Epithelial cell of umbilical artery (primary cell): ENCODE data around the gene FDCSP. TPM values are rescaled to one million over a fixed set of nuclear protein-coding genes. Genes with fewer than 3 reads are reported as not detected.

Experiments used
- total RNA-seq: library from RNA; depleted of rRNA; stranded (reverse); fragments of >200 nt; gene quantifications from 2 replicates; pipeline ENCODE4 v1.2.3, GENCODE V29; 2014

The FDCSP gene
- not detected in 2 replicates for total RNA-seq

DNA sequence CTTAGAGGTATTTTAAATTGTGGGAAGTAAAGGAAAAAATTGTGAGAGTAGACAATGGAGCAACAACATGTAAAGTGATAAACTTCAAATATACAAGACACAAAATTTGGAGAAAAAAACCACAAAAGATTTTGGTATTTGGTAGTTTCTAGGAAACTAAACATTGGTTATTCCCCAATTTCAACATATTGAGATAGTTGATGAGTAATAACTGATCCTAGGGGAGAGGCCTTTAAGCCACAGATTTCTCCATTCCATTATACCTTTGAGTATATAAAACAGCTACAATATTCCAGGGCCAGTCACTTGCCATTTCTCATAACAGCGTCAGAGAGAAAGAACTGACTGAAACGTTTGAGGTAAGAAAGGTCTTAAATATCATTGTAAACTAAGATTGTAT lies at the start of gene FDCSP:
Gene FDCSP, plus strand, starts transcription at position 301 of the 400 bp plus-strand sequence. CDS start 5,071 bp downstream, outside the sequence.

DNA sequence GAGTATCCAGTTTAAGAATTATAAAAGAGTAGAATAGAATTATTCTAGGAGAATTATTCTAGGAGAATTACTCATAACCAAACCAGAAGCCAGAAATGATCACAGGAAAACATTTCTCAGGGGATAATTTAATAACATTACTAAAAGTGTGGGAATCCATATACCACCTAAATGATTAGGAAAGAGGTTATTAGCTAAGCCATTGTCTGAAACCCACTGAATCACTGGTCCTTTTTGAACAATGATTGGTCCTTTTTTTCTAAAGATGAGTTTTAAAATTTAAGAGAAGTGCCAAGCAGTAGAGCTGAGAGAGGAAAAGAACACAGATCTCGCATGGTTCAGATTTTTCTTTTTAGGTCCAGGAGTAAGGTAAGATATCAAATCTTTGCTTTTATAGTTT lies 30.5 kb upstream of the FDCSP start, which contains the start of gene ODAM:
Gene ODAM, plus strand, starts transcription at position 301 of the 400 bp plus-strand sequence. CDS start 819 bp downstream, outside the sequence.

DNA sequence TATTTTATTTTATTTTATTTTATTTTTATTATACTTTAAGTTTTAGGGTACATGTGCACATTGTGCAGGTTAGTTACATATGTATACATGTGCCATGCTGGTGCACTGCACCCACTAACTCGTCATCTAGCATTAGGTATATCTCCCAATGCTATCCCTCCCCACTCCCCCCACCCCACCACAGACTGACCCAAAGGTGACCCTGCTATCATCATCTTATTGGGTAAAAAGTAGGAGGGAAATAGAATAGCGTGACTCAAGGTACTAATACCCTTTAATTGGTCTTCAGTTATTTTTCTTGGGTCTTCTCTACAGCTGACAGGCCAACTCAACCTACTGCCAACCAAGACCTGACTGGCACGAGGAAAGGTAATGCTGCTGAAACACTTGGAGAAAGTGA lies 16.4 kb downstream of the FDCSP start, which contains the start of gene CSN3:
Gene CSN3, plus strand, starts transcription at position 301 of the 400 bp plus-strand sequence. CDS start 2,223 bp downstream, outside the sequence.

Other genes with a start within 250 kb of the FDCSP start
- gene STATH, start 230.2 kb upstream of the FDCSP start, total RNA-seq, result not detected in 2 replicates
- gene HTN3, start 197.7 kb upstream of the FDCSP start, total RNA-seq, result not detected in 2 replicates
- not detected in 2 replicates for gene HTN1, start 175.7 kb upstream of the FDCSP start, total RNA-seq
- gene PRR27, start 71.9 kb upstream of the FDCSP start, total RNA-seq, result not detected in 2 replicates
- not detected in 2 replicates for gene ODAM, start 30.4 kb upstream of the FDCSP start, total RNA-seq
- not detected in 2 replicates for gene CSN3, start 16.5 kb downstream of the FDCSP start, total RNA-seq
- not detected in 2 replicates for gene CABS1, start 108.9 kb downstream of the FDCSP start, total RNA-seq
- not detected in 2 replicates for gene SMR3A, start 134.6 kb downstream of the FDCSP start, total RNA-seq
- not detected in 2 replicates for gene SMR3B, start 157.0 kb downstream of the FDCSP start, total RNA-seq
- not detected in 2 replicates for gene OPRPN, start 171.8 kb downstream of the FDCSP start, total RNA-seq
- not detected in 2 replicates for gene MUC7, start 246.1 kb downstream of the FDCSP start, total RNA-seq